ENCODE data around the gene OR2J2.
"Not testable (repeated sequence)": the region's sequence is repeated elsewhere in the genome, so short reads cannot be mapped to it uniquely, and the experiment has no call there.

Gene OR2J2

GRCh38 chr6:29142309-29142708 is 28.4 kb upstream of the OR2J2 start:
- Mint-ChIP-seq H3K27ac (no peak overlapping the region), H3K9me3 (no peaks in the 10 kb centered on the region), H3K4me1 (no peaks in the 10 kb centered on the region), H3K4me3 (no peak overlapping the region), H3K27me3 (ENCODE audit: low read depth) (peaks cover 8% of the 10 kb centered on the region), H3K36me3 (ENCODE audit: low read depth) (no peaks in the 10 kb centered on the region)
- no peak for TF ChIP-seq CTCF (IDR thresholded peaks at IDR 0.05; ENCODE audit: unreplicated experiment in 3 of 3)

GRCh38 chr6:29146179-29146578 is 24.5 kb upstream of the OR2J2 start:
- H3K27ac Mint-ChIP-seq, result no peak overlapping the region
- H3K4me3 Mint-ChIP-seq, result no peak overlapping the region
- no peaks in the 10 kb centered on the region for H3K4me1 Mint-ChIP-seq
- no peak for TF ChIP-seq CTCF (IDR thresholded peaks at IDR 0.05; ENCODE audit: unreplicated experiment in 3 of 3)
- no peaks in the 10 kb centered on the region for H3K36me3 Mint-ChIP-seq (ENCODE audit: low read depth)
- no peaks in the 10 kb centered on the region for H3K9me3 Mint-ChIP-seq
- peaks cover 12% of the 10 kb centered on the region for H3K27me3 Mint-ChIP-seq (ENCODE audit: low read depth)

- Mint-ChIP-seq H3K4me1 (no peaks in the 10 kb centered on the region), H3K27me3 (ENCODE audit: low read depth) (peaks cover 12% of the 10 kb centered on the region), H3K36me3 (ENCODE audit: low read depth) (no peaks in the 10 kb centered on the region), H3K4me3 (no peak overlapping the region), H3K27ac (no peak overlapping the region), H3K9me3 (no peaks in the 10 kb centered on the region)
- TF ChIP-seq CTCF (IDR thresholded peaks at IDR 0.05; ENCODE audit: unreplicated experiment in 3 of 3), result no peak
Measured at GRCh38 chr6:29147074-29147473, 23.6 kb upstream of the OR2J2 start.

- peaks cover 12% of the 10 kb centered on the region for H3K27me3 Mint-ChIP-seq (ENCODE audit: low read depth)
- not testable (repeated sequence) for H3K27ac Mint-ChIP-seq; H3K36me3 Mint-ChIP-seq (ENCODE audit: low read depth); H3K9me3 Mint-ChIP-seq; H3K4me1 Mint-ChIP-seq; H3K4me3 Mint-ChIP-seq
Measured at GRCh38 chr6:29149444-29149843, 21.3 kb upstream of the OR2J2 start.

- Mint-ChIP-seq H3K9me3 (no peaks in the 10 kb centered on the region), H3K4me1 (no peaks in the 10 kb centered on the region), H3K27ac (no peak overlapping the region), H3K36me3 (ENCODE audit: low read depth) (no peaks in the 10 kb centered on the region), H3K4me3 (no peak overlapping the region), H3K27me3 (ENCODE audit: low read depth) (peaks cover 3% of the 10 kb centered on the region)
- TF ChIP-seq CTCF (IDR thresholded peaks at IDR 0.05; ENCODE audit: unreplicated experiment in 3 of 3), result no peak
Measured at GRCh38 chr6:29153083-29153482, 17.6 kb upstream of the OR2J2 start.

GRCh38 chr6:29155182-29155581 is 15.5 kb upstream of the OR2J2 start:
- not testable (repeated sequence) for H3K36me3 Mint-ChIP-seq (ENCODE audit: low read depth); H3K27me3 Mint-ChIP-seq (ENCODE audit: low read depth); H3K27ac Mint-ChIP-seq; H3K4me1 Mint-ChIP-seq; H3K9me3 Mint-ChIP-seq; H3K4me3 Mint-ChIP-seq

GRCh38 chr6:29159922-29160321 is 10.8 kb upstream of the OR2J2 start:
- not testable (repeated sequence) for H3K27me3 Mint-ChIP-seq (ENCODE audit: low read depth); H3K4me3 Mint-ChIP-seq; H3K27ac Mint-ChIP-seq; H3K9me3 Mint-ChIP-seq; H3K36me3 Mint-ChIP-seq (ENCODE audit: low read depth); H3K4me1 Mint-ChIP-seq

GRCh38 chr6:29165571-29165970 is 5.1 kb upstream of the OR2J2 start:
- not testable (repeated sequence) for H3K36me3 Mint-ChIP-seq (ENCODE audit: low read depth); H3K9me3 Mint-ChIP-seq; H3K4me3 Mint-ChIP-seq; H3K27me3 Mint-ChIP-seq (ENCODE audit: low read depth); H3K27ac Mint-ChIP-seq; H3K4me1 Mint-ChIP-seq
